Measurements from ENCODE around the gene MMP15. TPM values are rescaled to one million over a fixed set of nuclear protein-coding genes. Genes with fewer than 3 reads are reported as not detected.
A peak's percentile ranks its signal among the peaks of the same experiment; 100 is the strongest.
"Not testable (repeated sequence)": the region's sequence is repeated elsewhere in the genome, so short reads cannot be mapped to it uniquely, and the experiment has no call there.

MMP15 gene
- total RNA-seq: 53.2 and 89.2 TPM in 2 replicates
- polyA plus RNA-seq (2012): 7.2 TPM

GRCh38 chr16:58025351-58026138 lies at the start of gene MMP15:
MMP15 (plus strand) TSS chr16:58025754; CDS start chr16:58026351, 597 bp downstream.
- DNase-seq (ENCODE audit: low read depth): peak; percentile 78

GRCh38 chr16:57976331-57976796 lies 49.2 kb upstream of the MMP15 start:
- peak; percentile 13 for DNase-seq (ENCODE audit: low read depth)

GRCh38 chr16:57977418-57978069 lies 48.0 kb upstream of the MMP15 start:
- no peak for DNase-seq (ENCODE audit: low read depth)

GRCh38 chr16:57978070-57978465 lies 47.5 kb upstream of the MMP15 start:
- not testable (repeated sequence) for DNase-seq (ENCODE audit: low read depth)

- DNase-seq (ENCODE audit: low read depth): no peak
Observed at GRCh38 chr16:57979006-57979585, 46.5 kb upstream of the MMP15 start.

GRCh38 chr16:57981636-57982035 lies 43.9 kb upstream of the MMP15 start:
- peak; percentile 53 for DNase-seq (ENCODE audit: low read depth)

- no peak for DNase-seq (ENCODE audit: low read depth)
Observed at GRCh38 chr16:57982385-57982784, 43.2 kb upstream of the MMP15 start.

GRCh38 chr16:57984443-57985203 lies 40.9 kb upstream of the MMP15 start:
- DNase-seq (ENCODE audit: low read depth): peak; percentile 18

- no peak for DNase-seq (ENCODE audit: low read depth)
Observed at GRCh38 chr16:57985204-57986181, 40.1 kb upstream of the MMP15 start.

GRCh38 chr16:57986196-57986595 lies 39.4 kb upstream of the MMP15 start:
- DNase-seq (ENCODE audit: low read depth): no peak

- no peak for DNase-seq (ENCODE audit: low read depth)
Observed at GRCh38 chr16:57987441-57988177, 37.9 kb upstream of the MMP15 start.

- no peak for DNase-seq (ENCODE audit: low read depth)
Observed at GRCh38 chr16:57988929-57989328, 36.6 kb upstream of the MMP15 start.

GRCh38 chr16:57991551-57992059 lies 33.9 kb upstream of the MMP15 start:
- no peak for DNase-seq (ENCODE audit: low read depth)

- DNase-seq (ENCODE audit: low read depth): no peak
Observed at GRCh38 chr16:57992084-57992483, 33.5 kb upstream of the MMP15 start.

GRCh38 chr16:57993438-57993837 lies 32.1 kb upstream of the MMP15 start:
- no peak for DNase-seq (ENCODE audit: low read depth)

- no peak for DNase-seq (ENCODE audit: low read depth)
Observed at GRCh38 chr16:57993897-57994296, 31.7 kb upstream of the MMP15 start.

- DNase-seq (ENCODE audit: low read depth): no peak
Observed at GRCh38 chr16:57994361-57994760, 31.2 kb upstream of the MMP15 start.

- DNase-seq (ENCODE audit: low read depth): peak; percentile 43
Observed at GRCh38 chr16:57994778-57995177, 30.8 kb upstream of the MMP15 start.

GRCh38 chr16:57995721-57996405 lies 29.7 kb upstream of the MMP15 start:
- no peak for DNase-seq (ENCODE audit: low read depth)
